Heart right ventricle (tissue), 16 donors: Measurements from ENCODE around the gene HEXIM1. TPM values are rescaled to one million over a fixed set of nuclear protein-coding genes. Genes with fewer than 3 reads are reported as not detected.

ENCODE experiments used
- ATAC-seq, 8 donors: fragments of 200-7000 bp; cut with Tn5 transposase; one replicate each; pipeline ENCODE4 v1.9.1; 2020; ENCODE audit warnings: mild to moderate bottlenecking in 8 of 8, moderate library complexity in 8 of 8, moderate number of reproducible peaks in 1 of 8
- DNase-seq, 2 donors: peaks; one replicate each; pipeline ENCODE4 v3.0.0-alpha.2; 2020
- H3K27ac ChIP-seq, 10 donors: fragments of 200-600 bp; sonication (generic) in 2 of 10; one replicate each; pipeline versions ENCODE4 v1.5.0 to v1.8.0; 2020 to 2022; ENCODE audit warnings: mild to moderate bottlenecking in 3 of 10
- H3K27me3 ChIP-seq, 7 donors: fragments of 200-600 bp; one replicate each; pipeline ENCODE4 v1.8.0; 2021 to 2022; ENCODE audit warnings: mild to moderate bottlenecking in 2 of 7
- H3K36me3 ChIP-seq, 9 donors: fragments of 200-600 bp; sonication (generic) in 1 of 9; one replicate each; pipeline versions ENCODE4 v1.5.0 to v1.8.0; 2020 to 2022; ENCODE audit warnings: mild to moderate bottlenecking in 2 of 9
- H3K4me1 ChIP-seq, 9 donors: fragments of 200-600 bp; sonication (generic) in 1 of 9; one replicate each; pipeline versions ENCODE4 v1.5.0 to v1.8.0; 2020 to 2022; ENCODE audit warnings: mild to moderate bottlenecking in 4 of 9
- H3K4me3 ChIP-seq, 10 donors: fragments of 200-600 bp; sonication (generic) in 2 of 10; one replicate each; pipeline versions ENCODE4 v1.5.0 to v1.8.0; 2020 to 2022; ENCODE audit warnings: mild to moderate bottlenecking in 7 of 10, moderate library complexity in 2 of 10
- H3K9me3 ChIP-seq, 11 donors: fragments of 200-600 bp in 10 of 11; sonication (generic) in 2 of 11; one replicate each; pipeline versions ENCODE4 v1.5.0 to v1.8.0; 2013 to 2022; ENCODE audit warnings: mild to moderate bottlenecking in 2 of 11, control low read depth in 1 of 11, moderate library complexity in 1 of 11
- CTCF ChIP-seq, 9 donors: fragments of 200-600 bp; sonication (generic) in 2 of 9; IDR thresholded peaks; one replicate each; pipeline versions ENCODE4 v1.5.0 to v1.8.0; 2021 to 2022; ENCODE audit warnings: antibody characterized with exemption in 9 of 9, mild to moderate bottlenecking in 5 of 9, moderate library complexity in 1 of 9
- WGBS, 2 donors: extraction: QIAGEN DNeasy Blood & Tissue Kit; methylation state at CpG; one replicate each; pipeline ENCODE4 v1.1.7; 2013; ENCODE audit warnings: inconsistent platforms in 1 of 2; 5-methylcytosine and 5-hydroxymethylcytosine counted together
- intact Hi-C, 10 donors: fragments of 100-400 bp; cut with DNase I; formaldehyde crosslinking; loops; one replicate each; pipeline versions ENCODE4 v1.11.1 to v1.14.2; 2022
- polyA plus RNA-seq, 2 donors: library from polyadenylated mRNA; stranded (reverse); fragments of 200-250 nt; gene quantifications; one replicate each; pipeline ENCODE4 v1.2.3, GENCODE V29; 2013
- total RNA-seq, 10 donors: library from RNA; stranded (reverse); fragmentation: NEBNext Ultra II Directional in 3 of 10; extraction: Animal tissue kit (Norgen Biotek cat#: 25700) in 3 of 10; gene quantifications; one replicate each; pipeline versions ENCODE4 v1.2.1 to v1.2.4, GENCODE V29; 2021 to 2023
- donor health status: Arrhythmogenic right ventricular cardiomyopathy.
- donor health status: ischemic (EF 13 %, LVEDD 7.1; RV severe dilation, severe dysfunction).
- donor health status: healthy with polysubstance abuse.
- donor health status: DM: no; HTN: yes; CAD: no.
- donor health status: DM: no; HTN: no; CAD: no.
- donor health status: ischemic (EF 25% LVEDD 6.9; RV normal size, moderate dysfunction).
- donor health status: ischemic (EF 25% LVEDD 5.7; RV mildly dilated, moderate dysfunction).
- donor health status: healthy.
- donor health status: DM: yes; HTN: yes; CAD: no.
- donor health status: Ischemic cardiomyopathy.
- donor health status: ischemic (EF 35%, LVEDD 5.7; RV mildly dilated, moderate dysfunction).
- donor health status: nonischemic (EF 11% LVEDD 7.7; RV severe dilation, severe dysfunction).
- donor health status: DM: yes; HTN: yes; CAD: no.
- donor health status: PGD.
- donor health status: ischemic (EF 29% LVEDD 5.4; RV normal size, mild dysfunction).
- donor health status: nonischemic (EF 23%, LVEDD 6.1; RV moderate dilation, normal function).

The HEXIM1 gene
- total and polyA plus RNA-seq, 12 donors: 8.4 to 37.4 (median 18.3) TPM

DNA sequence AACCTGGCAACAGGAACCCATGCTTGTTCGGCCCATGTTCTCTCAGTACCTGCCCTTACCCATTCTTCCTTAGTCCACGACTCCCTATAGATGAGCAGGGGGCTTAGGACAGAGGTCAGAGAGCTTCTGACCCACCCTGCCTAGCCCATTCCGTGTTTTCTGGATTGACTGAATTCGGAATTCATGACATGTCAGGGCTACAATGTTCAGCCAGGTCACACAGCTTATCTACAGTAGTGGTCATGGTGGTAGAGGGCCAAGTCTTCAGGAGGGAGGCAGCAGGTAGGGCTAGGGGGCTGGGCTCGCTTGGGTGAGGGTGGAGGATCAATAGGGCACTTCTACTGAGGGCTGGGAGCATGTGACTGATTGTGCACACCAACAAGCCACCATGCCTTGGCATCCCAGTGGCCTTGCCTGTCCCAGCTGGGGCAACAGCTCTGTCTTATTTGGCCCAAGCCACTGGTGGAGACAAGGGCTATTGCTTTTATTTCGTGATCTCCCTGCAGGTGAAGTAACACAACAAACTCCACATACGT, 16.5 kb downstream of the HEXIM1 start:
- 92 to 94% methylated on average over 7 of the region's 7 CpGs for WGBS, 2 donors
- Histone ChIP-seq H3K36me3 (peaks cover 0 to 16% (median 0%) of the 10 kb centered on the region in 9 donors), H3K4me1 (peaks cover 1 to 28% (median 14%) of the 10 kb centered on the region in 9 donors), H3K4me3 (no peak overlapping the region), H3K27ac (no peak overlapping the region), H3K27me3 (no peaks in the 10 kb centered on the region), H3K9me3 (no peaks in the 10 kb centered on the region)
- ATAC-seq (no peak), DNase-seq (no peak)
- no peak for TF ChIP-seq CTCF (IDR thresholded peaks at IDR 0.05)
- intact Hi-C loops: loop anchor here in 2 of 10 donors (5.0 kb wide), 1 partner anchor 32 kb away; no protein-coding TSS in a partner anchor

- Histone ChIP-seq H3K4me1 (peaks cover 15 to 46% (median 28%) of the 10 kb centered on the region in 9 donors), H3K27me3 (no peaks in the 10 kb centered on the region), H3K9me3 (no peaks in the 10 kb centered on the region), H3K4me3 (no peak overlapping the region), H3K36me3 (peaks cover 0 to 16% (median 0%) of the 10 kb centered on the region in 9 donors), H3K27ac (no peak overlapping the region)
- ATAC-seq: no peak
- 95% methylated on average over 43 of the region's 43 CpGs for WGBS, 2 donors
- TF ChIP-seq CTCF (IDR thresholded peaks at IDR 0.05): no peak
- intact Hi-C loops: no loop called here
- DNase-seq: no peak
These were observed 20.9 kb downstream of the HEXIM1 start for GRCh38 chr17:45168991-45169752.

DNA sequence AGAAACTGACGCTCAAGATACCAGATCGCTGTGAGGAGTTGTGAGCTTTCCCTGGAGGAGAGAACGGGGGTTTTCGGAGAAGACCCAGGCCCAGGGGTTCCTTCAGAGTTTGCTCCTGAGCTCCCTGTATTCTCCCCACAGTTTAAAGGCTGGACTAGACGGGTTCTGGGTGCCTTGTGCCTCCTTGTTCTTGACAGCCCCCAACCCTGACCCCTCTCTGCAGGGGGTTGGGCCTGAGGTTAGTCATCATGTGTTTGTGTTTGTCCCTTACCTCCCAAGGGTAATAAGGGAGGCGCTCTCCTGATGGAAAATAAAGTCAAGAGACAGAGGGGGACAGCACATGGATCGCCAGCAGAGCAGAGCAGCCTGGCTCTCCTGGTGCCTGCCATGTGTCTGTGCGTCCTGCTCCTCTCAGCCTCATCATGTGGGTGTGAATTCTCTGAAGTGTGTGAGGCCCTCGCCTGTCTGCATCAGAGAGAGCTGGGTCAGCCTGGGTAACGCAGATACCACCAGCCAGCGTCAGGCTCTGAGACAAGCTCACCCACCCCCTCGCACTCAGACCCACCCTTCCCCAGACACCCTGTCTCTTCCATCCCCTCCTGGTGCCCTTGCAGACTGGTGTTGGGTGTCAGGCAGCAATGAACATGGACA, 22.1 kb downstream of the HEXIM1 start:
- Histone ChIP-seq H3K36me3 (peaks cover 0 to 13% (median 0%) of the 10 kb centered on the region in 9 donors), H3K9me3 (no peaks in the 10 kb centered on the region), H3K4me1 (peaks cover 15 to 40% (median 28%) of the 10 kb centered on the region in 9 donors), H3K27ac (peak overlapping the region; percentile 70 to 94 (median 84)), H3K27me3 (no peaks in the 10 kb centered on the region), H3K4me3 (peak overlapping the region in 1 of 10 donors; percentile 36)
- WGBS, 2 donors: 84 to 85% methylated on average over 12 of the region's 12 CpGs
- TF ChIP-seq CTCF (IDR thresholded peaks at IDR 0.05): no peak
- ATAC-seq (peak in 2 of 8 donors; percentile 6 to 29), DNase-seq (no peak)
- intact Hi-C loops: no loop called here

DNA sequence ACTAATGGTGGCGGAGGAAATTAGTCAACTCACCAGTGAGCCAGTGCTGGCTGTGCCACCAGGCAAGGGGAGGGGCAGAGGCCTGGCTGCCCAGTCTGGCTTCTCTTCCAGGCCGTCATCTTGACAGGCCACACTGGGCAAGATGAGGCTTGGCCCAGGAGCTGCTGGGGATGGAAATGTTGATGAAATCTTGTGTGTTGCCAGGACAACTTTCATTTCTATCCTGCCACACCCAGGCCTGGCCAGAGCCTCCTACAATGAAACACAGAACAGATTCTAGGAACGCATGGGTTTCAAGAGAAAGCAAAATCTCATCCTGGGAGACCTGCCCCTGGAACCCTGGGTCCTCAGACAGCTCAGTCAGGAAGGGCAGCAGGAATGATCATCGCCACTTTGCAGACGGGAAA, 22.7 kb downstream of the HEXIM1 start:
- H3K27ac ChIP-seq: peak overlapping the region; percentile 70 to 94 (median 84)
- peaks cover 15 to 36% (median 28%) of the 10 kb centered on the region in 9 donors for H3K4me1 ChIP-seq
- DNase-seq: peak; percentile 55 to 58
- ATAC-seq: peak; percentile 64 to 86 (median 80)
- no peaks in the 10 kb centered on the region for H3K9me3 ChIP-seq
- 32 to 34% methylated on average over 5 of the region's 5 CpGs for WGBS, 2 donors
- H3K27me3 ChIP-seq: no peaks in the 10 kb centered on the region
- TF ChIP-seq CTCF (IDR thresholded peaks at IDR 0.05): no peak
- H3K4me3 ChIP-seq: peak overlapping the region in 7 of 10 donors; percentile 11 to 47 (median 35)
- peaks cover 0 to 13% (median 0%) of the 10 kb centered on the region in 9 donors for H3K36me3 ChIP-seq
- intact Hi-C loops: no loop called here
